ENCODE measurements around the gene WASF3.
"Not testable (repeated sequence)": the region's sequence is repeated elsewhere in the genome, so short reads cannot be mapped to it uniquely, and the experiment has no call there.

WASF3 gene

GRCh38 chr13:26621731-26622401 lies 64.4 kb downstream of the WASF3 start:
- H3K36me3 Mint-ChIP-seq: no peaks in the 10 kb centered on the region
- peaks cover 4% of the 10 kb centered on the region for H3K4me1 Mint-ChIP-seq (ENCODE audit: low read depth)
- H3K27me3 Mint-ChIP-seq: peaks cover 16% of the 10 kb centered on the region
- no peak overlapping the region for H3K27ac Mint-ChIP-seq
- H3K4me3 Mint-ChIP-seq: no peak overlapping the region
- H3K9me3 Mint-ChIP-seq (ENCODE audit: low read depth): peaks cover 15% of the 10 kb centered on the region

DNA sequence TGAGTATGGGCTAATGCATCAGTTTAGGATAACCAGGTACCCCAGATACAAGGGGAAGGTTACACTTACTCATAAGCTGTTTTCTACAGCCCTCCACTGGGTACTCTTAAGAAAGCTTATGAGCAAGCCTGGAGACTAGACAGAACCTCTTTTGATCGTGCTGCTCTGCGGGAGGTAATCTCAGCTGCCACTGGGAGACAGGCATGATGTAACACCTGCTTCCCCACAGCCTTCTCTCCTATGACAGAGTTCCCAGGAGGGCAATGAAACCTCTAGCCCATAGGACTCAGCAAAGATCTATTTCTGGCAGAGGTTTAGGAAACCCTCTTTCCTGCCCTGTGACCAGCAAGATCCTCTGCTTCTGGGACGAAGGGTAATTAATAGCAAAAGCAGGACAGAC lies 65.6 kb downstream of the WASF3 start:
- no peak overlapping the region for H3K4me3 Mint-ChIP-seq
- peaks cover 16% of the 10 kb centered on the region for H3K27me3 Mint-ChIP-seq
- peaks cover 15% of the 10 kb centered on the region for H3K9me3 Mint-ChIP-seq (ENCODE audit: low read depth)
- H3K27ac Mint-ChIP-seq: no peak overlapping the region
- no peaks in the 10 kb centered on the region for H3K36me3 Mint-ChIP-seq
- peaks cover 4% of the 10 kb centered on the region for H3K4me1 Mint-ChIP-seq (ENCODE audit: low read depth)

- H3K4me3 Mint-ChIP-seq: no peak overlapping the region
- H3K4me1 Mint-ChIP-seq (ENCODE audit: low read depth): no peaks in the 10 kb centered on the region
- H3K9me3 Mint-ChIP-seq (ENCODE audit: low read depth): peaks cover 15% of the 10 kb centered on the region
- no peaks in the 10 kb centered on the region for H3K36me3 Mint-ChIP-seq
- H3K27ac Mint-ChIP-seq: no peak overlapping the region
- peaks cover 16% of the 10 kb centered on the region for H3K27me3 Mint-ChIP-seq
Measured at GRCh38 chr13:26624572-26624971, 67.1 kb downstream of the WASF3 start.

GRCh38 chr13:26626271-26626670 lies 68.8 kb downstream of the WASF3 start:
- H3K4me3 Mint-ChIP-seq: no peak overlapping the region
- H3K36me3 Mint-ChIP-seq: no peaks in the 10 kb centered on the region
- H3K4me1 Mint-ChIP-seq (ENCODE audit: low read depth): no peaks in the 10 kb centered on the region
- H3K27me3 Mint-ChIP-seq: peaks cover 7% of the 10 kb centered on the region
- no peak overlapping the region for H3K27ac Mint-ChIP-seq
- peaks cover 15% of the 10 kb centered on the region for H3K9me3 Mint-ChIP-seq (ENCODE audit: low read depth)

- no peaks in the 10 kb centered on the region for H3K36me3 Mint-ChIP-seq
- no peaks in the 10 kb centered on the region for H3K4me1 Mint-ChIP-seq (ENCODE audit: low read depth)
- no peaks in the 10 kb centered on the region for H3K27me3 Mint-ChIP-seq
- peaks cover 11% of the 10 kb centered on the region for H3K9me3 Mint-ChIP-seq (ENCODE audit: low read depth)
- no peak overlapping the region for H3K4me3 Mint-ChIP-seq
- no peak overlapping the region for H3K27ac Mint-ChIP-seq
Measured at GRCh38 chr13:26628706-26629105, 71.2 kb downstream of the WASF3 start.

DNA sequence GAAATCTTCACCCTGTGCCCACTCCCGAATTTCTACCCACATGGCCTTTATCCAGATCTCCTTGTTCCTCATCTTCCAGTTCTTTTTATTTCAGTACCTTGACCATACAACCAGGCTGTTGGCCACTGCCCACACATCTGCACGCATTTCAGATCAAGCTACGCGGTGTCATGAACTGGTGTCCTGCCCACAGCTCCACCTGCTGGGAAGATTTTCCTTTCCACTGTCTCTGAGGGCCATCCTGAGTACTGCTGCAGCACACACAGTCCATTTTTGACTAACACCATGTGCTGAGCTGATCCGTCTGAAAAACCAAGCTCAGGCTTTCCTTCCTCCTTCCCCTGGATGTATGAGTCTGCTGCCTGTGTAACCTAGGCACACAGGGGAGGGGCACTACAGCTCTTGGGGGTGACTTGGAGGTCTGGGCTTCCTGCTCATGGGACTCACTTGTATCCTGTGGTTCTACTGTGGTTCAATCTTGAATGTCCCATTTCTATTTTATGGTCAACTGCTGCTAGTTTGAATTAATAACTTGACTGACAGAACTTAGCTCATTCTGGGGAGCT lies 71.9 kb downstream of the WASF3 start:
- Mint-ChIP-seq H3K9me3 (ENCODE audit: low read depth) (peaks cover 5% of the 10 kb centered on the region), H3K27me3 (no peaks in the 10 kb centered on the region), H3K4me3 (no peak overlapping the region), H3K4me1 (ENCODE audit: low read depth) (no peaks in the 10 kb centered on the region), H3K27ac (no peak overlapping the region), H3K36me3 (no peaks in the 10 kb centered on the region)

DNA sequence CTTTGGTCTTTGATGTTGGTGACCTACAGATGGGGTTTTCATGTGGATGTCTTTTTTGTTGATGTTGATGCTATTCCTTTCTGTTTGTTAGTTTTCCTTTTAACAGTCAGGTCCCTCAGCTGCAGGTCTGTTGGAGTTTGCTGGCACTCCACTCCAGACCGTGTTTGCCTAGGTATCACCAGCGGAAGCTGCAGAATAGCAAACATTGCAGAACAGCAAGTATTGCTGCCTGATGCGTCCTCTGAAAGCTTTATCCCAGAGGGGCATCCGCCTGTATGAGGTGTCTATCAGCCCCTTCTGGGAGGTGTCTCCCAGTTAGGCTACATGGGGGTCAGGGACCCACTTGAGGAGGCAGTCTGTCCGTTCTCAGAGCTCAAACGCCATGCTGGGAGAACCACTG lies 78.2 kb downstream of the WASF3 start:
- not testable (repeated sequence) for H3K4me3 Mint-ChIP-seq; H3K36me3 Mint-ChIP-seq; H3K4me1 Mint-ChIP-seq (ENCODE audit: low read depth); H3K27me3 Mint-ChIP-seq; H3K27ac Mint-ChIP-seq; H3K9me3 Mint-ChIP-seq (ENCODE audit: low read depth)

- H3K27me3 Mint-ChIP-seq; H3K4me3 Mint-ChIP-seq; H3K36me3 Mint-ChIP-seq; H3K27ac Mint-ChIP-seq; H3K4me1 Mint-ChIP-seq (ENCODE audit: low read depth); H3K9me3 Mint-ChIP-seq (ENCODE audit: low read depth): not testable (repeated sequence)
Measured at GRCh38 chr13:26636073-26636472, 78.6 kb downstream of the WASF3 start.

- no peaks in the 10 kb centered on the region for H3K36me3 Mint-ChIP-seq
- H3K27me3 Mint-ChIP-seq: peaks cover 10% of the 10 kb centered on the region
- H3K4me3 Mint-ChIP-seq: no peak overlapping the region
- no peaks in the 10 kb centered on the region for H3K4me1 Mint-ChIP-seq (ENCODE audit: low read depth)
- no peak overlapping the region for H3K27ac Mint-ChIP-seq
- H3K9me3 Mint-ChIP-seq (ENCODE audit: low read depth): peaks cover 12% of the 10 kb centered on the region
Measured at GRCh38 chr13:26646603-26647002, 89.1 kb downstream of the WASF3 start.

GRCh38 chr13:26651234-26651633 lies 93.8 kb downstream of the WASF3 start:
- H3K4me1 Mint-ChIP-seq (ENCODE audit: low read depth): no peaks in the 10 kb centered on the region
- no peaks in the 10 kb centered on the region for H3K36me3 Mint-ChIP-seq
- H3K4me3 Mint-ChIP-seq: no peak overlapping the region
- peaks cover 12% of the 10 kb centered on the region for H3K9me3 Mint-ChIP-seq (ENCODE audit: low read depth)
- H3K27me3 Mint-ChIP-seq: peaks cover 2% of the 10 kb centered on the region
- H3K27ac Mint-ChIP-seq: no peak overlapping the region

DNA sequence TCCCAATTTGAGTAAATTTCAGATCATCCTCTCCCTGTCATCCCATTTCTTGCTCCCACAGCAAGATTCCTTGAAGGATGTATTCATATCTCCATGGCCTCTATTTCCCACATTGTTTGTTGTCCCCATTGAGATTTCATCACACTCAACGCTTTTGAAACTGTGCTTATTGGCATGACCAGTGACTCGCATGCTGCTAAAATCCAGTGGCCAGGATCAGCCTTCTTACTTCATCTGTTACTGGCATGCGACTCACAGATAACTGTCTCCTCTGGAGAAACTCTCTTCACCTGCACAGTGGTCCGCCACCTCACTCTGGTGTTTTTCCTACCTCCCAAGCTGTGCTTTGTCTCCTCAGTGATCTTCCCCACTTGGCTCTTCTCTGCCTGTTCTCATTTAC lies 95.8 kb downstream of the WASF3 start:
- H3K4me1 Mint-ChIP-seq (ENCODE audit: low read depth): no peaks in the 10 kb centered on the region
- H3K9me3 Mint-ChIP-seq (ENCODE audit: low read depth): peaks cover 12% of the 10 kb centered on the region
- H3K4me3 Mint-ChIP-seq: no peak overlapping the region
- H3K27ac Mint-ChIP-seq: no peak overlapping the region
- peaks cover 2% of the 10 kb centered on the region for H3K27me3 Mint-ChIP-seq
- no peaks in the 10 kb centered on the region for H3K36me3 Mint-ChIP-seq

GRCh38 chr13:26653842-26654241 lies 96.4 kb downstream of the WASF3 start:
- Mint-ChIP-seq H3K36me3 (no peaks in the 10 kb centered on the region), H3K4me1 (ENCODE audit: low read depth) (no peaks in the 10 kb centered on the region), H3K27ac (no peak overlapping the region), H3K27me3 (peaks cover 2% of the 10 kb centered on the region), H3K4me3 (no peak overlapping the region), H3K9me3 (ENCODE audit: low read depth) (peaks cover 12% of the 10 kb centered on the region)

DNA sequence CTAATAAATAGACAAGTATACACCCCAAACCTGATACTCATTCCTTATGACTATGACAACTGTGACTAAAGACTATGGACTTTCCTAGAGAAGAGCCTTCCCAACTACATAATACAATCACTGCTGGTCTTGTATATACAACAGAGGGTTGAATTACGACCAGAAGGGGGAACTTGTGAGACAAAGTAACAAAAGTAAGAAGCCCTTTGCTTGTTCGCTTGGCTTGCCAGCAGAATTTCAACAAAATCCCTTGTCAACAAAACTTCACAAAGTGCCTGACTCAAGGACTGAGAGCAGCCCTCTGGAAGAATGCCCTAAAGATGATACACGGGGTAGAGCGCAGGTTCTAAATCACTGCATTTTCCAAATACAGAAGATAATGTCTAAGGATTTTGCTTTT lies 99.4 kb downstream of the WASF3 start:
- H3K9me3 Mint-ChIP-seq (ENCODE audit: low read depth): no peaks in the 10 kb centered on the region
- H3K4me1 Mint-ChIP-seq (ENCODE audit: low read depth): no peaks in the 10 kb centered on the region
- H3K36me3 Mint-ChIP-seq: no peaks in the 10 kb centered on the region
- H3K27me3 Mint-ChIP-seq: peaks cover 5% of the 10 kb centered on the region
- H3K4me3 Mint-ChIP-seq: no peak overlapping the region
- no peak overlapping the region for H3K27ac Mint-ChIP-seq

DNA sequence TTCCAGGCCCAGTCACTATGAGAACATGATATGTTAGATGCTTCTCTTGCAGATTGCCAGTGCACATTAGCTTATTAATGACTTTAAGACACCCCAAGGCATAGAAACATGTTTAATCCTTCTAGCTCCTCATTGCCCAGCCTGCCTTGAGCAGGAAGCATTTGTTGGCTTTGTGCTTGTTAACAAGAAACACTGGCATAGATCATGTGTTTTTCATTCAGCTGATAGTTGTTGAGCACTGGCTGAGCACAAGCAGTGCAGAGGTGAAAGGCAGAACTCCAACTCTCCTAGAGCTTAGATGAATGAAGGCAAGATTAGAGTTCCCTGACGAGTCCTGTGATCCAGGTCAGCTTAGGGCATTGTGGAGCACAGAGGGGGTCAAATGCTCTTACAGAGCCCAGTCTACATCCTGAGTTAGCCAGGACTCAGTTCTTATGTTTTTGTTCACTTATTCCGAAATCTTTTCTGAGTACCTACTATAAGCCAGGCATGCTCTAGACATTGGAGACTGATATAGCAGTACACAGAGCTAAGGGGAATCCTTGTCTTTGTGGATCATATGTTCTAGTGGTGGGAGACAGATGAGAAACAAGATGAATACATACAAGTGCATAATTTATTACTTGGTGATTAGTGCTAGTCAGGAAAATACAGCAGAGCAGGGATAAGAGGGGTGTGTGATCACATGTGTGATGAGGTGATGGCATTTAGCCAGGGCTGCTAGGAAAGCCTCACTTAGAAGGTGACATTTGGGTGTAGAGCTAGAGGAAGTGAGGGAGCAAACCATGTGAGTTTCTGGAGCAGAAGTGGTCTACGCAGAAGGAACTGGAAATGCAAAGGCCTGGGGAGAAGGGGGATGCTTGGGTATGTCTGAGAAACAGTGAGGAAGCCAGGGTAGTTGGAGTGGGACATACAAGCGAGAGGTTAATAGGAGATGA lies 101.2 kb downstream of the WASF3 start:
- no peak overlapping the region for H3K27ac Mint-ChIP-seq
- H3K27me3 Mint-ChIP-seq: peaks cover 7% of the 10 kb centered on the region
- H3K4me1 Mint-ChIP-seq (ENCODE audit: low read depth): no peaks in the 10 kb centered on the region
- H3K36me3 Mint-ChIP-seq: no peaks in the 10 kb centered on the region
- no peaks in the 10 kb centered on the region for H3K9me3 Mint-ChIP-seq (ENCODE audit: low read depth)
- H3K4me3 Mint-ChIP-seq: no peak overlapping the region

- Mint-ChIP-seq H3K27ac (no peak overlapping the region), H3K27me3 (peaks cover 7% of the 10 kb centered on the region), H3K9me3 (ENCODE audit: low read depth) (no peaks in the 10 kb centered on the region), H3K36me3 (no peaks in the 10 kb centered on the region), H3K4me3 (no peak overlapping the region), H3K4me1 (ENCODE audit: low read depth) (no peaks in the 10 kb centered on the region)
Measured at GRCh38 chr13:26660185-26660584, 102.7 kb downstream of the WASF3 start.
